HG02884 (cell line): ENCODE data around the gene MYO16.
"Not testable (repeated sequence)": the region's sequence is repeated elsewhere in the genome, so short reads cannot be mapped to it uniquely, and the experiment has no call there.

Source experiments
- ATAC-seq: cut with Tn5 transposase; IDR thresholded peaks from one replicate; pipeline ENCODE4 v1.9.1; 2021; ENCODE audit warnings: mild to moderate bottlenecking, moderate library complexity; ENCODE audit not compliant: unreplicated experiment

The MYO16 gene

DNA sequence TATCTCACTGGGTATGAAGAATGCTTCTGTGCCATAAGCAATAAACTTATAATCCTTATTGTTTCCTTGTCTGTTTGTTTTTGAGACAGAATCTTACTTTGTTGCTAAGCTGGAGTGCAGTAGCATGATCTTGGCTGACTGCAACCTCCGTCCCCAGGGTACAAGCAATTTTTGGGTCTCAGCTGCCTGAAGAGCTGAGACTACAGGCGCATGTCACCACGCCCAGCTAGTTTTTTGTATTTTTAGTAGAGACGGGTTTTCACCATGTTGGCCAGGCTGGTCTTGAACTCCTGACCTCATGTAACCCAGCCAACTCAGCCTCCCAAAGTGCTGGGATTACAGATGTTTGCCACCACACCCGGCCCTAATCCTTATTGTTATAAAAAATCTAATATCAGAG lies 112.5 kb downstream of the MYO16 start:
- no peak for ATAC-seq

DNA sequence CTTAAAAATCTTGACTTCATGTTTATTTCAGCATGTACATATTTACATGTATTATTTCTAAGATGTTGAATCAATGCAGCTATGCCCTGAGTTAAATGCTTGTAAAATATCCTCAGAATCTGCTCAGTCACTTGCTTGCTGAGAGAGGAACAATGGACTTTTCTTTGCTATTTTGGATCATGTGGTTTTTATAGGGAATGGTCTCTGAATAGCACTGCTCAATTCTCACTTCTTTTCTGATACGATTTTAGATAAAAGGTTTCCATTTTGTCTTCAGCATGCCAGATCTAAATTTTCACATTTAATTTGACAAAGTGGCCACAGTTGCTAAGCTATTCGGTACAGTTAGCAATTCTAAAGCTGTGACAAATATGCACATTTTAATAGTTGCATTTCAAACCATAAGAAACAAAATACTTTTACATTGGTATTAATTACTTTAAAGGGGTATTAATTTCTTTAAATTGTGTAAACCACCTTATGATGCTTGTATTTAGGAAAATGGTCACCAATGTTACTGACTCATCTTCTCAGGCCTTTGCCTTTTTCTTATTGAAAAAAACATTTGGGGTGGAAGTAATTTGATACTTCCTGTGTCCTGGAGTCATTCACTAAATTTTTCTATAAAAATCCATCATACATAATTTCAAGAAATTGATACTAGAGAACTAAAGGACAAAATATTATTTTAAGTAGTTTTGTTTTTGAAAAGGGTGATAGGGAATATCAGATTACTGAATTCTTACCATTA lies 113.5 kb downstream of the MYO16 start:
- no peak for ATAC-seq

DNA sequence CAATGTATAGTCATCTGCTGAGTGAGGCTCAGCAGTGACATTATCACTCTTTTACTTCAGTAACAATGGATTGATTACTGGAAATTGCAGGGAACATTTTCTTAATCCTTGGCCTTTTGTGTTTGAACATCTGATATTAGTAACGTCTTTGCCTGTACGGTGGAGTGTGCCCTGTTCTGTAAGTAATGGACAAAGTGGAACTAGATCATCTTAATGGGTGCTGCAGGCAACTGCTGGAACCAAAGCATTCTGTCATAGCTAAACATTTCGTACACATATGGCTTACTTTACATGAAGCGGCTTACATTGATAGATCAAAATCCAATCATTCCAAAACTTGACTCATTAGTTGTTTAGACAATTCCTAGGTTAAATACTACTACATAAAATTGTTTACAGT lies 114.1 kb downstream of the MYO16 start:
- ATAC-seq: no peak

DNA sequence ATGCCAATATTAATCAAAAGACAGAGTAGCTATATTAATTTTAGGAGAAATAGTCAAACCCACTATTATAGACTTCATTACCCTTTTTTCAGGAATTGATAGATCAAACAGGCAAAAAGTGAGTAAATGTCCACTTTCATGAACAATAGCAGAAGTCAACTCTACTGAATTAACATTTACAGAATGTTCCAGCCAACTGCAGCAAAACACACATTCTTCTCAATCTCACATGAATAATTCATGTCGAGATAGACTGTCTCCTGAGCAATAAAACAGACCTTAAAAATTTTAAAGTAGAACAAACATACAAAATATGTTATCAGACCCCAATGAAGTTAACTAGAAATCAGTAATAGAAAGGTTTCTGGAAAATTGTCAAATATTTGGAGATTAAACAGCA lies 118.4 kb downstream of the MYO16 start:
- ATAC-seq: no peak

DNA sequence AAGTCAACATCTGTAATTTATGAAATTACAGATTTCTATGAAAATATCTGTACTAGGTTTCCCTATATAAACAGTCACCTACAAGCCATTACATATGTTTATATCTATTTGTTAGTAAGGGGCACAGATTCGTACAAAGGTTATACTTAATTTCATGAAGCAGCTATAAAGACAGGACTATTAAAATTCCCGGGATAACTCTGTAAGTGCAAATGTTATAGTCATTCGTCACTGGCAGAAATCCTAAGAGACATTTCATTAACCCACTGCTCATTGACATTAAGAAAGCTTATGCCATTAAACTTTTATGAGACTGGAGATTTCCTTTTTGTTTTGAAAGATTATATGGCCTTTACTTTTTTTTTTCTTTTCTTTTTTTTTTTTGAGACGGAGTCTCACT lies 122.9 kb downstream of the MYO16 start:
- ATAC-seq: no peak

DNA sequence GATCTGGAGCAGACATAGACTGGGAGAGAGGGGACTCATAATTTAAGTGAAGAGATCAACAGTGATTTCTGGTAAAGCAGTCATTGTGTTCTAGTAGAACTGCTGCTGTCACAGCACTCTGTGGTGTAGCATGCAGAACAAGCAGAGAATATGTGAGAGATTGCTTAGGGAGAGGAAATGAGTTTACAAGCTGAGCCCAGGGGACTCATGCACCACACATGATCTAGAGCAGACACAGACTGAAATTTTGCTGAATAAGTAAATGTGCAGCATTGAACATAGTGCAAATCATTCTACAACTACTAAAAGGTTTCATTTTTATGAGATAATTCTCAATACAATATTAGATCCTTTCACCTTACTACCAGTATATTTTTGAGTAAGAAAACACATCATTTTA lies 125.7 kb downstream of the MYO16 start:
- no peak for ATAC-seq

DNA sequence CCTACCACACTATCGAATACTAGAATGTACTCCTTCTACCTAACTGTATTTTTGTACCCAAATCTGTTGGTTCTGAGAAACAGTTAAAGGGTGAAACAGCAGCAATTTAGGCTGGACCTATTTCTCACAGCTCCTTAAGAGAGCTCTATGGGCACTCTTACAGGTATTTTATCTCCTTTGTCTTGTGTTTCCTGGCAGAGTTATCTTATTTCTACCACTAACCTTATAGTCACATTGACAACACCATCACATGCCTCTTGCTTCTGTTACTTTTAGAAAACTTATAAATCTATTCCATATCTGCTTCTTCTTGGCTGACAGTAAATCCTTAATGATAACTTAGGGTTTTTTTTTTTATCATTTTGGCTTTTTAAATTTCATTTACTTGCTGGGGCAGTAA lies 130.7 kb downstream of the MYO16 start:
- ATAC-seq: no peak

DNA sequence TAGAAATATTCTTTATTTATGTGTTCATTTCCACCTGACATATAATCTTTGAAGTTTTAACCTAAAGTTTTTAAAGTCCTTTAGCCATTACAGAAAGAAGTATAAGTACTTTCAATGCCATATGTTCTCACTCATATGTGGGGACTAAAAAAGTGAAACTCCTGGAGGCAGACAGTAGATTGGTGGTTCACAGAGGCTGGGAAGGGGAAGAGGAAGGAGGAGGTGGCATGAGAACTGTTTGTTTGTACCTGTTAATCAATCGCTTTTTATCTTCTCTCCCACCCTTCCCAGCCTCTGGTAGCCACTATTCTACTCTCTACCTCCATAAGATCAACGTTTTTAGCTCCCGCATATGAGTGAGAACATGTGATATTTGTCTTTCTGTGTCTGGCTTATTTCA lies 131.1 kb downstream of the MYO16 start:
- ATAC-seq: no peak

DNA sequence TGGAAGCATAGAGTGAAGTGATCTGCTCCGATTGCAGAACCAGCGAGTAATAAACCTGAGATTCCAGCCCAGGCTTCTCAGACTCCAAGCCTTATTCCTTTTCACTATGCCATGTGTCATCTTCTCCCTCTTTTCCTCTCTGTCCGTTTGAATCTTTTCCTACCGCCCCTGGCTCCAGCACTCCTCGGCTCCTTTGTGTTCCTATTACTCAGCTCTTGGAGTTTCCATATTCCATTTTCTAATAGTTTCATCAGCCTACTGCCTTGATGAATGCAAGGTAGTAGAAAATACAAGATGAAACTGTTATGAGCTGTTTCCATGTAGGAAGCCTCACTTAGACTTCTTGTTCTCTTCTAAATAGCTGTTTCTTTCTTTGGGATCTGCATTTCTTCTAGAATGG lies 138.6 kb downstream of the MYO16 start:
- ATAC-seq: no peak

DNA sequence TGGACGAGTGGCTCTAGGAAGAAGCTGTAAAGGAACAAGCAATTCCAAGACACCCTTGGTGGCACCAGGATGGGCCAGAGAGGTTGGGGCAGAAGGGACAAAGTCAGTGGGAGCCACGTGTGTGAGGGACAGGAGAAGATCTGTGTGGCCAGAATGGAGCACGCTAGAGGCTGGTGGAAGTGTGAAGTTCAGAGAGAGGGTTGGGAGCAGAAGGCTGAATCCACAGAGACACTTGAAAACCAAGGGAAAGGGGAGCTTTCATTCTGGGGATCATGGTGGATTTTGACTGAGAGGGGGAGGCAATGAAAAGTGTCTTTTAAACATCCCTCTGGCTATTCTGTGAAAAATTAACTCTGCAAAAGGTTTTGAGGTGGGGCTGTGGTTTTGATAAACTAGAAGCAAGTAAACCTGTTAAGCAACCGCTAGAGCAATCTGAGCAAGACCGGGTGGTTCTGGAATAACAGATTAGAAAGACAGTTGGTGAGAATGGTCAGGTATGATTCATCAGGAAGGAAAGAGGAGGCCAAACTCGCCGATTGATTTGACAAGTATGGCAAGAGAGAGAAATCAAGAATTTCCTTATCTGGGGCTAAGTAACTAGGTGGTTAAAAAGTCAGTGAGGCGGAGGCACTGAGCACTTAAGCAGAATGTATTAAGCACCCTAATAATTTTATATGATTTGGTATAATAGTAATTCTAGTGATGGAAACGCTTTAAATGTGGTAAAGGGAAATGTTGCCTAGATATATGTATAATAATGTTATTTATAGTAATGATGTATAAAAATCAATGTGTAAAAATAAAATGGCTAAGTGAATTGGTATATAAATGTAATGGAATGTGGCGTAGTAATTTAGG lies 140.0 kb downstream of the MYO16 start:
- ATAC-seq: no peak

DNA sequence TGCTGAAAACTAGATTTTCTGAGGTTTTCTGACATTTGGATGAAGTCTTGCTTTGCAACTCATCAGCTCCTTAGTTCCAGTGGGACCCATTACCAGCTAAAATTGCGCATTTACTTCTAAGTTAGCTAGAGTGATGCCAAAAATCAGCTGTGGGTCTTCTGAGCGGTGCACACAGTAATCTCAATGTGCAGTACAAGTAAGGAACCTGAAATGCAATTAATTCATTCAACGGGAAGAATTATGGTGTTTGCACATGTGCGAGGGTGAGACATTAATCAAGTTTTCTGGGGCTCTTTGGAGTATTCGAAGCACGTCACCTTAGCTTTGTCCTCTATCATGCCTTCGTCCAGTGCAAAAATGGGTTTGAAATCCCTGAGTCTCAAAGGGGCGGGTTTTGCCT lies 146.2 kb downstream of the MYO16 start:
- no peak for ATAC-seq

DNA sequence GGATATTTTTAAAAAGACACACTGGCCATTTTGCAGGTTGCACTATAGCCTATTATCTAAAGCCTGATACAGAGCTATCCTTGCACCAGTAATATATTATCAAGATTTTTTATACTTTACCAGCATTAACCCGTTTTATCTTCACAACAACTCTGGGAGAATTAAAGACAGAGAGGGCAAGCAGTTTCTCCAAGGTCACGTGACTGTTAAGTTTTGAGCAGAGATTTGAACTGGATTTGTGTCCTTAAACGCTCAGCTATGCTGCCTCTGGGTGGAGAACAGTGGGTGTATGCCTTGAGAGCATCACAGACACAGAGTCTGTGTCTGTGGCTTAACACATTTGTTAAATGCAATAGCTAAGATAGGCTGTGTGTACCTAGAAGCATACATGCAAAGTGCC lies 147.2 kb downstream of the MYO16 start:
- no peak for ATAC-seq

DNA sequence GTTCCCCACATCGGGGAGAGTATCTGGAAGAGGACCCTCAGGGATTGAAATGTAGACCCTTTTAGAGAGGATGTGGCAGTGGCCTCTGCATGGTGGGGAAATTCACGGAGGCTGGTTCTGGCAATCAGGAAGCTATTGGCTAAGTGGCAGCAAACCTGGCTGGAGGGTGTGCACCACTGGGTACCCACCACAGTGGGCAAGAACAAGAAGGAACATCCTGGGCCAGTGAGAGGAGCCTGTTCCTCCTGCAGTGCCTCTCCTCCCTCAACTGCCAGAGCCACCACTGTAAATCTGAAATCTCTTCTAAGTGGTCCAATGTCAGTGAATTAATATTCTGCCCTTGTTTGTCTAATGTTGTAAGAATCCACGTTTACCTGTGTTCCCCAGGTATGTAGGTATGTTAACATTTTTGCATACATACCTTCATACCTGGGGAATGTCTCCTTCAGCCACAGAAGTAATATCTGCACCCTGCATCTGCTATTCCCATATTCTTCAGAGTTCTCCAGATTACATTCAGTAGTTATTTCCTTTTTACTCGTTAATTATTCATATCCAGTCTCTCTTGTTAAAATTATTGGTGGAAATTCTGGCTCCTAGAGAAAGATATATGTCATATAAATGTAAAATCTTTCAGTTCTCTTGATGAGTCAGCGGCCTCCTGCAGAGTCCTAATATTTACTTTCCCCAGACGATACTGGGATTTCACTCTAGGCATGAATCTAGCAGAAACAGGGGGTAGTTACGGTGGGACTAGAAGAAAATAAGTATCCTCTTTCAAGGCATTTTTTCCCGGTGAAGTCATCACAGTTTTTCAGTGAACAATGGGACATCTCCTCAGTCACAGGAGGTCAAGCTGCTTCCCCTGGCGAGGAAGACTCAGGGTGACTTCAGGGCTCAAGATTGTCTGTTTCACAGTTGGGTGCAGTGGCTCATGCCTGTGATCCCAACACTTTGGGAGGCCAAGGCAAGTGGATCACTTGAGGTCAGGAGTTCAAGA lies 148.3 kb downstream of the MYO16 start:
- ATAC-seq: no peak

DNA sequence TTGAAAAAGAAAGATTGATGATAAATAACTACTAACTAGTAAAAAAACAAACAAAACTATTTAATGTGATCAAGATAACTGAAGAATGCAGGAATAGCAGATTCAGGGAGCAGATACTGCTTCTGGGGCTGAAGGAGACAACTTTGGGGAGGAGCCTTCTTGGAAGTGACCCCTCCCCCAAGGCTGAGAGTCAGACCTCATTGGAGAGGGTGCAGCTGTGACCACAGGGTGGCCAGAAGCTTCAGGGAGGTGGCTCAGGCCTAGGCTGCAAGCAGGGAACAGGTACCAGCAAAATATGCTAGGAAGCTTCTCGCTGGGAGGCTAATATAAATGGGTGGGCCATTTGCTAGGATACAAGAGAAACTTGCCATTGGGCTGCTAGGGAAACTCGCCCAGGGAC lies 149.9 kb downstream of the MYO16 start:
- ATAC-seq: no peak

DNA sequence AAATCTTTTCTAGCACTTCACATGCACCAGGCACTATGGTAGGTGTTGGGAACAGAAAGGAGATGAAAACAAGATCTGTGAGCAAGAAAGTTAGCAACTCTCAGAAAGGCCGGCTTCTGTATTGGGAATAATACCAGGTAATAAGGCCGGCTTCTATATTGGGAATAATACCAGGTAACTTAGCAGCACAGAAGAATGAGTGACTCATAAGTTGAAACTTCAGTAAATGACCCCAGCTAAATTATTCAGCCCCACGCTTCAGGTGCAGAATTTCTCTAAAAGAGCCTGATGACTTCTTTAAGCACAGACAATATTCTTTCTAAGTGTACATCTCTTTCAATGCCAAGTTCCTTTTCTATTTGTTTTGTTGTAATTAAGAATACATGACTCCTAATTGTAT lies 151.3 kb downstream of the MYO16 start:
- ATAC-seq: no peak

DNA sequence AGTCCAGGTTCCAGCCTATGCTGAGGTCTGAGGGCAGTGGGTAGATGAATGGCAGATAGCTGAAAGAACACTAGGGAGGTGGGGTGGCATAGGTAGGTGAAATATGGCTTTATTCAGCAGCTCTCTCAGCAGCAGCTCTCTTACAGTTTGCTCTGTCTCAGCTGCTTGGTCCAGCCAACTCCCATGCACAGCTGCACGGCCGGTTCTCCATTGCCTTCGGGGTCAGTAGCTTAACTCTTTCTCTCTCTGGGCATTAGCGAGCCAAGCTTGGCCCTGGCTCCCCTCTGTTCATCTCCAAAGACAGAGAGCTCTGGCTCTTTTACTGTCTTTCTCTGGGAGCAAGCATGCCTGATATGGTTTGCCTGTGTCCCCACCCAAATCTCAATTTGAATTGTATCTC lies 151.9 kb downstream of the MYO16 start:
- no peak for ATAC-seq

DNA sequence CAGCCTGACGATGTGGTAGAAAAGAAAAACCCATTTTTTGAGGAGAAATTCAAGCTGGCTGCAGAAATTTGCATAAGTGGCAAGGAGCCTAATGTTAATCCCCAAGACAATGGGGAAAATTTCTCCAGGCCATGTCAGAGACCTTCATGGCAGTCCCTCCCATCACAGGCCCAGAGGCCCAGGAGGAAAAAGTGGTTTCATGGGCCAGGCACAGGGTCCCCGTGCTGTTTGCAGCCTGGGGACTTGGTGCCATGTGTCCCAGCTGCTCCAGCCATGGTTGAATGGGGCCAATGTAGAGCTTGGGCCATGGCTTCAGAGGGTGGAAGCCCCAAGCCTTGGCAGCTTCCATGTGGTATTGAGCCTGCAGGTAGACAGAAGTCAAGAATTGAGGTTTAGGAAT lies 153.1 kb downstream of the MYO16 start:
- ATAC-seq: not testable (repeated sequence)

DNA sequence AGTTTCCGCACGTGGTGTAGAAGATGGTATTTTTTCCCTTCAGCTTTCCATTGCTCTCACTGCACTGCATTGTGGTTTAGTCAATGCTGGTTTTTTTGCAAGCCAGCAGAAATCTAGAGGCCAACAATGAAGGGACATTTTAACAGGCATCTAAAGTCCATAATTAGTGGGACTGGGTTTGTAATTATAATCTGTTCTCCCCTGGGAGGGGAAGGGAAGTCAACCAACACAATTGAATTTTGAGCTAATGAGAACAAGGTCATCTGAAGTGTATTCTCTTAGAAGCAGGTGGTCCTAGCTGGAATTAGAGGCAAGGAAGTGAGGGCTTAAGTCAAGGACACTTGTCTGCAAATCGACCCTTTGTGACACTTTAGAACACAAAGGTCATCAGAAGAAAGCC lies 156.4 kb downstream of the MYO16 start:
- no peak for ATAC-seq

DNA sequence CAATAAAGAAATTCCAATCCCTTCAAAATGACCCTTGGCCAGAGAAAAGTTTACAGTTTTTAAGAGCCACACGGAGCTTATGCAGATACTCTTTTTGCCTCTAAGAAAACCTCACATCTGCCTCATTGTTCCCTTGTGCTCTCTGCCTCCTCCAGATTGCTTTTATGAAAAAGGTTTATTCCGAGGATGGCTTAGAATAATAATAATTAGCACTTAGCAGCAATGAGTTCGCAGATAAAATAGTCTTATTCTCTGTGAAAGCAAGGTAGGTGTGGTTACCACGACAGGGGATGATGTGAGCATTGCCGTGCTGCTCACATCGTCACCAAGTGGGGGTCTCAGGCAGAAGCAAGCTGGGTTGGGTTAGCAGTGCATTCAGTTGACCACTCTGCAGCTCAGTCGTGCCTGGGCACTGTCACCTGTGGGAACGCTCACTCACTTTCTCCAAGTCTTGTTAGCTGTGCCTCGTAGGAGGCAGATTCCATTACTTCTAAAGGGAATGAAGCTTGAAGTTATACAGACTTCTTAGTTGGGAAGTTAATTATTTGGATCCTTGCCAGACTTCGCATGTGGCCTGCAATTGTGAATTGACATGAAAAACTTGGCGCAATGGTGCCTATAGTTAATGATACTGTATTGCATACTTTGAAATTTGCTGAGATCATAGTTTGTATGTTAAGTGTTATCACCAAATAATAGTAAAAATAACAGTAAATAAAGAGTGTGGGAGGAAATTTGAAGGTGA lies 157.2 kb downstream of the MYO16 start:
- no peak for ATAC-seq

DNA sequence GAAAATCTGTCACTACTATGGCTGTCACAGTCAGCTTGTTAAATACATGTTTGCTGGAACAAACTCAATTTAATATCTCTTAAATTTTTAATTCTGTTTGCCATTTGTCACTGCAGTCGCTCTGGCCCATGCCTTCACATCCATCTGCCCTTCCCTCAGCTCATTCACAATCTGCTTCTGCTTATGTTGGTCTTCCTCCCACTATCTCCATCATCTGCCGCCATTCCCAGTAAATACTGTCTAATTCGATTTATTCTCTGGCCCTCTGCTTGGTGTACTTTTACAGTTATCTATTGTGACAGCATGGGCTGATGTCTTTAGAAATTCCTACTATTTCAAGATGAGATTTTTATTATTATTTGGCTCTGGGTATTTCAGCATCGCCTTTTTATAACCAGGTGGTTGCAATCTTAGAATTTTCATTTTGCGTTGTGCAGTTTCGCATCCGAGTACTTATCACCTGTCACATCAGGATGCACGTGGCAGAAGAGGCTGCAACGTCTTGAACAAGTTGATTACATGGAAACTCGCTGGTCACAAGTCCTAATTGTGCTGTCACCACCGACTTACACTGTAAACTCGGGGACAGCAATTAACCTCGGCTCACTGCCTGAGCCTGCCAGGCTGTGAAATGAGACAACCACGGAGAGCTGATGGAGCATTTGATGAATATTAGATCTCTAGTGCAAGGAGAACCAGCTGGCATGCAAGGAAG lies 158.4 kb downstream of the MYO16 start:
- no peak for ATAC-seq
